ENCODE data around the gene HLCS. TPM values are rescaled to one million over a fixed set of nuclear protein-coding genes. Genes with fewer than 3 reads are reported as not detected.

HLCS gene
- total RNA-seq, 4 donors from 2014 or later, result 20.0 to 75.4 (median 32.8) TPM

GRCh38 chr21:36799869-36800268 lies 166.6 kb downstream of the HLCS start:
- WGBS, 2 donors (ENCODE audit: low coverage in 1 of 2), result 76% methylated on average over 5 of the region's 5 CpGs; no CpG with 5 or more reads in 1 of the 2 donors
- H3K9me3 ChIP-seq, result peaks cover 6 to 11% of the 10 kb centered on the region in 2 donors
- no peak overlapping the region for H3K27ac ChIP-seq
- no peak for DNase-seq
- no peaks in the 10 kb centered on the region for H3K27me3 ChIP-seq
- H3K4me3 ChIP-seq, result no peak overlapping the region
- intact Hi-C loops (cut with DNase I; ENCODE audit: low total_unique reads) (no loop called here), in situ Hi-C loops (cut with MboI; ENCODE audit: low pct_ligation_motif_present in 1 of 4, low pct_unique_long_range_greater_than_20kb in 1 of 4, low sequenced_read_pairs in 3 of 4) (no loop called here)
- H3K4me1 ChIP-seq, result no peaks in the 10 kb centered on the region
- no peaks in the 10 kb centered on the region for H3K36me3 ChIP-seq
- TF ChIP-seq POLR2AphosphoS5 (IDR thresholded peaks at IDR 0.05) (no peak), CTCF (IDR thresholded peaks at IDR 0.05) (no peak), EP300 (IDR thresholded peaks at IDR 0.05; ENCODE audit: low read depth) (no peak), POLR2A (IDR thresholded peaks at IDR 0.05) (no peak)

GRCh38 chr21:36798491-36798890 lies 168.0 kb downstream of the HLCS start:
- DNase-seq, result no peak
- H3K4me1 ChIP-seq, result no peaks in the 10 kb centered on the region
- H3K27ac ChIP-seq, result no peak overlapping the region
- no peak for TF ChIP-seq POLR2A (IDR thresholded peaks at IDR 0.05)
- no peak for TF ChIP-seq POLR2AphosphoS5 (IDR thresholded peaks at IDR 0.05)
- no peak for TF ChIP-seq CTCF (IDR thresholded peaks at IDR 0.05)
- TF ChIP-seq EP300 (IDR thresholded peaks at IDR 0.05; ENCODE audit: low read depth), result no peak
- H3K27me3 ChIP-seq, result no peaks in the 10 kb centered on the region
- no peak overlapping the region for H3K4me3 ChIP-seq
- in situ Hi-C loops (cut with MboI; ENCODE audit: low pct_ligation_motif_present in 1 of 4, low pct_unique_long_range_greater_than_20kb in 1 of 4, low sequenced_read_pairs in 3 of 4), result no loop called here
- no peaks in the 10 kb centered on the region for H3K36me3 ChIP-seq
- peaks cover 6 to 11% of the 10 kb centered on the region in 2 donors for H3K9me3 ChIP-seq
- intact Hi-C loops (cut with DNase I; ENCODE audit: low total_unique reads), result no loop called here

GRCh38 chr21:36796070-36796469 lies 170.4 kb downstream of the HLCS start:
- WGBS, 2 donors (ENCODE audit: low coverage in 1 of 2), result 80 to 89% methylated on average over 2 of the region's 2 CpGs
- no peaks in the 10 kb centered on the region for H3K27me3 ChIP-seq
- no peak overlapping the region for H3K27ac ChIP-seq
- TF ChIP-seq EP300 (IDR thresholded peaks at IDR 0.05; ENCODE audit: low read depth) (no peak), POLR2A (IDR thresholded peaks at IDR 0.05) (no peak), CTCF (IDR thresholded peaks at IDR 0.05) (no peak), POLR2AphosphoS5 (IDR thresholded peaks at IDR 0.05) (no peak)
- H3K4me1 ChIP-seq, result no peaks in the 10 kb centered on the region
- H3K9me3 ChIP-seq, result peaks cover 6 to 11% of the 10 kb centered on the region in 2 donors
- H3K36me3 ChIP-seq, result no peaks in the 10 kb centered on the region
- intact Hi-C loops (cut with DNase I; ENCODE audit: low total_unique reads) (no loop called here), in situ Hi-C loops (cut with MboI; ENCODE audit: low pct_ligation_motif_present in 1 of 4, low pct_unique_long_range_greater_than_20kb in 1 of 4, low sequenced_read_pairs in 3 of 4) (no loop called here)
- no peak overlapping the region for H3K4me3 ChIP-seq
- no peak for DNase-seq

- intact Hi-C loops (cut with DNase I; ENCODE audit: low total_unique reads) (no loop called here), in situ Hi-C loops (cut with MboI; ENCODE audit: low pct_ligation_motif_present in 1 of 4, low pct_unique_long_range_greater_than_20kb in 1 of 4, low sequenced_read_pairs in 3 of 4) (no loop called here)
- Histone ChIP-seq H3K36me3 (no peaks in the 10 kb centered on the region), H3K27ac (no peak overlapping the region), H3K9me3 (peaks cover 6 to 11% of the 10 kb centered on the region in 2 donors), H3K4me1 (peaks cover 0 to 11% (median 8%) of the 10 kb centered on the region in 4 donors), H3K27me3 (no peaks in the 10 kb centered on the region), H3K4me3 (no peak overlapping the region)
- TF ChIP-seq CTCF (IDR thresholded peaks at IDR 0.05) (no peak), POLR2A (IDR thresholded peaks at IDR 0.05) (no peak), POLR2AphosphoS5 (IDR thresholded peaks at IDR 0.05) (no peak), EP300 (IDR thresholded peaks at IDR 0.05; ENCODE audit: low read depth) (no peak)
- 83 to 90% methylated on average over 3 to 6 of the region's 6 CpGs for WGBS, 2 donors (ENCODE audit: low coverage in 1 of 2)
- no peak for DNase-seq
Observed at GRCh38 chr21:36792505-36792967, 173.9 kb downstream of the HLCS start.
